Activated naive CD8-positive, alpha-beta T cell (primary cell): ENCODE results near the gene SCAF8.
"Not testable (repeated sequence)": the region's sequence is repeated elsewhere in the genome, so short reads cannot be mapped to it uniquely, and the experiment has no call there.

Experiments
- H3K27ac Mint-ChIP-seq: one replicate; pipeline ENCODE4 v1.8.0; 2021; ENCODE audit warnings: mixed read lengths
- H3K27me3 Mint-ChIP-seq: one replicate; pipeline ENCODE4 v1.8.0; 2021; ENCODE audit warnings: mixed read lengths
- H3K36me3 Mint-ChIP-seq: one replicate; pipeline ENCODE4 v1.8.0; 2021; ENCODE audit warnings: mixed read lengths
- H3K4me1 Mint-ChIP-seq: one replicate; pipeline ENCODE4 v1.8.0; 2021; ENCODE audit warnings: low read depth, mixed read lengths
- H3K4me3 Mint-ChIP-seq: one replicate; pipeline ENCODE4 v1.8.0; 2021; ENCODE audit warnings: mild to moderate bottlenecking, mixed read lengths
- H3K9me3 Mint-ChIP-seq: one replicate; pipeline ENCODE4 v1.8.0; 2021; ENCODE audit warnings: low read depth, mixed read lengths

SCAF8 gene

DNA sequence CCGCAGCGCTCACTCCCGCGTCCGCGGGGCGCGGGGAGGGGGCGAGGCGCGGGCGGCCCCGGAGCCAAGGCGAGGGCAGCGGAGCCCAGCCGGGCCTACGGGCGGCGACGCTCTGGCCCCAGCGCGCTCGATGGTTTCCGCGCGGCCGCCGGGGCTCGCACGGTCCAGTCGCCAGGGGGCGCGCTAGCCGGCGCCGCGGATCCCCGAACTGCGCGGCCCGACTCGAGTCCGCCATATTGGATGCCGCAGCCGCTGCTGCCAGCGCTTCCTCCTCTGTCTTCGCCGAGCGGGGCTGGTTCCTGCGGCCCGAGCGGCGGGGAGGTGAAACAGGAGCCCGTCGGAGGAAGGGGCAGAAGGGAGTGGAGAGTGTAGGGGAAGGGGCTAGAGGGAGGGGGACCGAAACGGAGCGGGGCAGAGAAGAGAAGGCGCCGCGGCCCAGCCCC, at the start of gene SCAF8:
TSS of gene SCAF8 (plus strand) at position 234 of the 443 bp plus-strand sequence. CDS start 485 bp downstream, outside the sequence.
- H3K9me3 Mint-ChIP-seq, result no peaks in the 10 kb centered on the region
- H3K27ac Mint-ChIP-seq, result peak within 1 kb of the TSS; percentile 95
- H3K27me3 Mint-ChIP-seq, result no peaks in the 10 kb centered on the region
- H3K4me3 Mint-ChIP-seq, result peak within 1 kb of the TSS; percentile 94
- H3K36me3 Mint-ChIP-seq, result peaks cover 6% of the 10 kb centered on the region
- H3K4me1 Mint-ChIP-seq, result peaks cover 44% of the 10 kb centered on the region

DNA sequence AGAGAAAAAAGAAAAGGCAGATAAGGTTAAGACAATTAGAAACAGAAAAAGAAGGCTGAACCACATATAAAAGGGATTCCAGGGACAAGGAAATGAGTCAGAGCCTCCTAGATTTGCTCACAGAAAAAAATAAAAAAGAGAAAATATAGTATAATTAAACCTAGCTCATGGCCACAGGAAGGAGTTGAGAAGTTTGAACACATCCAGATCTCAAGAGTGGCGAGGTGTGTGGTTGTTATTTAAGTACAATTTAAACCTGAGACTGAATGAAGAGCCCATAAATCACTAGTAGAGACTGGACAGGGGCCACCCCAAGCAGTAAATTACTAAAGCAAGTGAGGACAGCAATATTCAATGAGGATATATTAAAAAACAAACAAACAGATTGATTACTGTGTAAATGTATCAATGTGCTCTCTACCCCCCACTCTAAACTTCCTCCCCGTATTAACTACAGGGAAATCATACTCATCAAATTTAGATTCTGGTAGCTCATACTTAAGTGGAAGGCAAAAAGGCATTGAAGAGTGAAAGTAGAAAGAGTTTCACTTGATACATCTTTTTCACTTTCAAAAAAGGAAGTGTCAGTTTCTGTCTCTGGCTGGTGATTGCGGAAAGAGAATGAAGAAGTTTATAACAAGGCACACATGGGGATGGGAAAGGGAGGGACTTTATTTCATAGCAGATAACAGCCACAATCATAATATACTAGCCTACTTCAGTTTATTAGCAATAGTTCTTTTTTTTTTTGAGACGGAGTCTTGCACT, 49.3 kb upstream of the SCAF8 start:
- Mint-ChIP-seq H3K4me3 (peak overlapping the region; percentile 66), H3K27ac (peak overlapping the region; percentile 82), H3K27me3 (no peaks in the 10 kb centered on the region), H3K9me3 (no peaks in the 10 kb centered on the region), H3K36me3 (peaks cover 3% of the 10 kb centered on the region), H3K4me1 (peaks cover 14% of the 10 kb centered on the region)

- H3K27me3 Mint-ChIP-seq, result no peaks in the 10 kb centered on the region
- H3K27ac Mint-ChIP-seq, result no peak overlapping the region
- peaks cover 14% of the 10 kb centered on the region for H3K4me1 Mint-ChIP-seq
- H3K9me3 Mint-ChIP-seq, result no peaks in the 10 kb centered on the region
- H3K36me3 Mint-ChIP-seq, result peaks cover 3% of the 10 kb centered on the region
- no peak overlapping the region for H3K4me3 Mint-ChIP-seq
These were observed 47.1 kb upstream of the SCAF8 start for GRCh38 chr6:154686162-154686561.

GRCh38 chr6:154689493-154690255, 43.5 kb upstream of the SCAF8 start:
- Mint-ChIP-seq H3K27ac (no peak overlapping the region), H3K36me3 (peaks cover 3% of the 10 kb centered on the region), H3K27me3 (no peaks in the 10 kb centered on the region), H3K9me3 (no peaks in the 10 kb centered on the region), H3K4me3 (no peak overlapping the region), H3K4me1 (no peaks in the 10 kb centered on the region)

DNA sequence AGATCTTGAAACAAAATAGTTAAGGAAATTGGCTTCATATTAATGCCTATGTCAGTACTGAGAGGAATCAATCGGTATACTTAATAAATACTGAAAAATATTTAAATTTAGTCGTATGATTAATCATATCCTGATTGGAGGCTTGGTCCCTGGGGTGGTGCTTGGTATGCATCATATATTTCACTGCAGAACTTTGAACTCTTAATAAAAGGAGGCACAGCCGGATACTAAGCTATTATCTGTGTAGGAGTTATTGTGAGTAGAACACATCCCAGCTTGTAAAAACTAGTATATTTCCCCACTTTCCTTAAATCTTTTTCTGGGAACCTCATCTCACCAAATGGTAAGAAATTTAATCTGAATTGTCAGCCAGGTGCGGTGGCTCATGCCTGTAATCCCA, 42.4 kb upstream of the SCAF8 start:
- no peak overlapping the region for H3K4me3 Mint-ChIP-seq
- no peak overlapping the region for H3K27ac Mint-ChIP-seq
- no peaks in the 10 kb centered on the region for H3K4me1 Mint-ChIP-seq
- peaks cover 3% of the 10 kb centered on the region for H3K36me3 Mint-ChIP-seq
- H3K9me3 Mint-ChIP-seq, result no peaks in the 10 kb centered on the region
- no peaks in the 10 kb centered on the region for H3K27me3 Mint-ChIP-seq

DNA sequence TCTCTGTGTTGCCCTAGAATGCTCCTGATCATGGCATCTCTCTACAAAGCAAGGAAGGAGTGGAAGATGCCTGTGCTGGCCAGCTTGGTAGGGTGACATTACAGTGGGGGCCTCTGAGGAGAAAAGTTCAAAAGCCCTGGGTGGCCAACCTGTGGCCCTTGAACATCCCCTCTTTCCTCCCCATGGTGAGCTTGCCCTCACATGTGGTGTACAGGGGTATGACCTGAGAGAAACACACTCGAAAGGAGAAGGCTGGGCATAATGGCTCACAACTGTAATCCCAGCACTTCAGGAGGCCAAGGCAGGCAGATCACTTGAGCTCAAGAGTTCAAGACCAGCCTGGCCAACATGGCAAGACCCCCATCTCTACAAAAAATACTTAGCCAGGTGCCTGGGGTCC, 36.6 kb upstream of the SCAF8 start:
- Mint-ChIP-seq H3K36me3 (no peaks in the 10 kb centered on the region), H3K9me3 (no peaks in the 10 kb centered on the region), H3K27me3 (no peaks in the 10 kb centered on the region), H3K4me1 (no peaks in the 10 kb centered on the region), H3K4me3 (no peak overlapping the region), H3K27ac (no peak overlapping the region)

DNA sequence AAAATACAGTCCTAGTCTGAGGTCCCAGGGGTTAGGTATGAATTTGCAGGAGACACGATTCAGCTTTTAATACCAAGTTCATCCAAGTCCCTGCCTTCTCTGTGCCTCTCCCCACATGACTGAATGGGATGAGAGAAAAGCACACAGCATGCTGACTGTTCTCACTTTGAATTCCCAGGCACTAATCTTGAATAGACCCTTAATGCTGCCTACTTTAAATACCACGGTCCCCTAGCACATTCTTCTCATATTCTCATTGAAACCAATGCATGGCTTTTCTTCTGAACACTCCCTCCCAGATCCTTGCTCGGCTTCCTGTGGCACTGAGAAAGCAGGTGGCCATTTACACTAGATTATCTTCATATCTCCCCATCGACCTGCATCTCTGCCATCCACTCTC, 30.1 kb upstream of the SCAF8 start:
- H3K27me3 Mint-ChIP-seq, result peaks cover 6% of the 10 kb centered on the region
- no peaks in the 10 kb centered on the region for H3K36me3 Mint-ChIP-seq
- no peak overlapping the region for H3K27ac Mint-ChIP-seq
- no peaks in the 10 kb centered on the region for H3K4me1 Mint-ChIP-seq
- no peak overlapping the region for H3K4me3 Mint-ChIP-seq
- H3K9me3 Mint-ChIP-seq, result no peaks in the 10 kb centered on the region

DNA sequence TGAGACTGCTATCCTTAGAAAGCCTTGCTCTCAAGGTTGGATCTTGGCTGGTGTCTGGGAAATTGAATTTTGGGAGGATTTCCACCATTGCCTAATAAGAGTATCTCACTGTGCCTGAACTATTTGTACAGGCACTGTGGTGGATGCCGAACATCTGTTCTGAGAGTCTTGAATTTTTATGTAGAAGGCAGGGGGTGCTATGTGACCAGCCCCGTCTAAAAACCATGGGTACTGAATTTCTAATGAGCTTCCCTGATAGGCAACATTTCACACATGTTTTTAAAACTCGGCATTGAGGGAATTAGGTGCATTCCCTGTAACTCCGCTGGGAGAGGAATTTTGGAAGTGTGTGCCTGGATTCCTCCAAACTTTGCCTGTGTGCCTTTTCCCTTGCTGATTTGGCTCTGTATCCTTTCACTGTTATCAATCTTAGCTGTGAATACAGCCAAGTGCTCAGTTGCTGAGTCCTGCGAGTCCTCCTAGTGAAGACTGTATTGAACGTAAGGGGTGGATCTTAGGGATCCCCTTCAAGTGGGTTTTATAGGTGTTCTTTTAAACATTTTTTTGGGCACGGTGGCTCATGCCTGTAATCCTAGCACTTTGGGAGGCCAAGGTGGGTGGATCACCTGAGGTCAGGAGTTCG, 27.6 kb upstream of the SCAF8 start:
- Mint-ChIP-seq H3K27ac (no peak overlapping the region), H3K36me3 (no peaks in the 10 kb centered on the region), H3K4me3 (no peak overlapping the region), H3K27me3 (peaks cover 7% of the 10 kb centered on the region), H3K9me3 (no peaks in the 10 kb centered on the region), H3K4me1 (no peaks in the 10 kb centered on the region)

GRCh38 chr6:154706389-154706788, 26.8 kb upstream of the SCAF8 start:
- Mint-ChIP-seq H3K9me3 (no peaks in the 10 kb centered on the region), H3K27me3 (peaks cover 7% of the 10 kb centered on the region), H3K27ac (no peak overlapping the region), H3K4me1 (no peaks in the 10 kb centered on the region), H3K36me3 (no peaks in the 10 kb centered on the region), H3K4me3 (no peak overlapping the region)

- peaks cover 2% of the 10 kb centered on the region for H3K27me3 Mint-ChIP-seq
- H3K36me3 Mint-ChIP-seq, result no peaks in the 10 kb centered on the region
- no peak overlapping the region for H3K27ac Mint-ChIP-seq
- no peaks in the 10 kb centered on the region for H3K9me3 Mint-ChIP-seq
- H3K4me3 Mint-ChIP-seq, result no peak overlapping the region
- H3K4me1 Mint-ChIP-seq, result no peaks in the 10 kb centered on the region
These were observed 23.6 kb upstream of the SCAF8 start for GRCh38 chr6:154709621-154710020.

DNA sequence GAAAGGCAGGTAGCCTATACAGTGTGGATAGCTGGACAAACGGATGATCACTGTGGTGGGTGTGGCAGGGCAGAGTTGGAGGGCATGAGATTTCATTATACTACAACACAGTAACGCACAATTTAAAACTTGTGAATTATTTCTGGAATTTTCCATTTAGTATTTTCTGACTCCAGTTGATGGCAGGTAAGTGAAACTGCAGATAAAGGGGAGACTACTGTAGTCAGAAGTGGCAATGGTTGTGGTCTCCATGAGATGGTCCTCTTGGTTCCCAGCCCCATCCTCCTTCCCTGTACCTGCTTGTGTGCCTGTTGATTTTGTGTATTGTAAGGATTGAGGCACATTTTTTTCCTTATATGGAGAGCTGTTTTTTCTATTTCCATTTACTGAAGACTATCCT, 22.5 kb upstream of the SCAF8 start:
- Mint-ChIP-seq H3K4me3 (no peak overlapping the region), H3K36me3 (no peaks in the 10 kb centered on the region), H3K9me3 (no peaks in the 10 kb centered on the region), H3K27me3 (peaks cover 2% of the 10 kb centered on the region), H3K27ac (no peak overlapping the region), H3K4me1 (no peaks in the 10 kb centered on the region)

DNA sequence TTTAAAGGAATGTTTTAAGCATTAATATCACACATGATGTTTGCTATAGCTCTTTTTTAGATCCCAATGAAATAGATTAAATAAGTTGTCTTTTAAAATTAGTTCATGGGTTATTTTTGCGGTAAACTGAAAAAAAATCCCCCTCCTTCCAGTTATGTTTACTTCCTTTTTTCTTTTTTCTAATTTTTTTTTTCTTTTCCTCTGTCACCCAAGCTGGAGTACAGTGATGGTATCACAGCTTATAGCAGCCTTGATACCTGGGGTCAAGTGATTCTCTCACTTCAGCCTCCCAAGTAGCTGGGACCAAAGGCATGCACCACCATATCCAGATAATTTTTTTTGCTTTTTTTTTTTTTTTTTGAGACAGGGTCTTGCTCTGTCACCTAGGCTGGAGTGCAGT, 17.8 kb upstream of the SCAF8 start:
- Mint-ChIP-seq H3K4me1 (no peaks in the 10 kb centered on the region), H3K27ac (no peak overlapping the region), H3K36me3 (no peaks in the 10 kb centered on the region), H3K27me3 (no peaks in the 10 kb centered on the region), H3K9me3 (peaks cover 5% of the 10 kb centered on the region), H3K4me3 (no peak overlapping the region)

DNA sequence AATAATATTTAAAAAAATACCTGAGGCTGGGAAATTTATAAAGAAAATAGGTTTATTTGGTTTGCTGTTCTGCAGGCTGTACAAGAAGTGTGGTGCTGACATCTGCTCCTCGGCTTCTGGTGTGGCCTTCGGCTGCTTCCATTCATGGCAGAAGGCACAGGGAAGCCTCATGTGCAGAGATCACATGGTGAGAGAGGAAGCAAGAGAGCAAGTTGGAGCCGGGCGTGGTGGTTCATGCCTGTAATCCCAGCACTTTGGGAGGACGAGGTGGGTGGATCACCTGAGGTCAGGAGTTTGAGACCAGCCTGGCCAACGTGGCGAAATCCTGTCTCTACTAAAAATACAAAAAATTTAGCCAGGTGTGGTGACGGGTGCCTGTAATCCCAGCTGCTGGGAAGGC, 16.9 kb upstream of the SCAF8 start:
- H3K27ac Mint-ChIP-seq, H3K9me3 Mint-ChIP-seq, H3K27me3 Mint-ChIP-seq, H3K4me1 Mint-ChIP-seq, H3K4me3 Mint-ChIP-seq, H3K36me3 Mint-ChIP-seq: not testable (repeated sequence)

DNA sequence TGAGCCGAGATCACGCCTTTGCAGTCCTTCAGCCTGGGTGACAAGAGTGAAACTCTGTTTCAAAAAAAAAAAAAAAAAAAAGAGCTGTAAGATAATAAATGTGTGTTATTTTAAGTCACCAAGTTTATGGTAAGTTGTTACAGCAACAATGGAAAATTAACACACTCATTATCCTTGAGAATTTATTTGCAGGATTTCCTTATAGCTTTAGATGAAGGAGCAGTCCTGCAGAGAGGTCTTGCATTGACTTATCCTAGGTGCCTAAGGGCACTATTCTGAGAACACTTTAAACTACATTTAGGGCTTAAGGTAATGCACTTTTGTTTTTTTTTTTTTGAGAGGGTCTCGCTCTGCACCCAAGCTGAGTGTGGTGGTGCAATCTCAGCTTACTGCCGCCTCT, 13.8 kb upstream of the SCAF8 start:
- Mint-ChIP-seq H3K27me3 (peaks cover 10% of the 10 kb centered on the region), H3K36me3 (peaks cover 4% of the 10 kb centered on the region), H3K4me3 (no peak overlapping the region), H3K9me3 (peaks cover 5% of the 10 kb centered on the region), H3K4me1 (no peaks in the 10 kb centered on the region), H3K27ac (no peak overlapping the region)

GRCh38 chr6:154719854-154720253, 13.4 kb upstream of the SCAF8 start:
- Mint-ChIP-seq H3K36me3 (peaks cover 7% of the 10 kb centered on the region), H3K4me3 (no peak overlapping the region), H3K27ac (no peak overlapping the region), H3K9me3 (peaks cover 5% of the 10 kb centered on the region), H3K27me3 (peaks cover 10% of the 10 kb centered on the region), H3K4me1 (no peaks in the 10 kb centered on the region)
